OCI-LY1 (cell line): ENCODE data around the gene PGAM2.
"Not testable (repeated sequence)": the region's sequence is repeated elsewhere in the genome, so short reads cannot be mapped to it uniquely, and the experiment has no call there.

Experiments
- H2AFZ ChIP-seq: fragments of 200-600 bp; sonication (generic), shearing (Covaris generic); 2 replicates; pipeline ENCODE4 v1.6.0; 2014; ENCODE audit warnings: antibody characterized with exemption, mild to moderate bottlenecking, low read length
- H3F3A ChIP-seq: fragments of 200-600 bp; sonication (generic), shearing (Covaris generic); 2 replicates; pipeline ENCODE4 v1.6.0; 2014; ENCODE audit warnings: mild to moderate bottlenecking, antibody characterized with exemption, low read length, moderate library complexity; ENCODE audit not compliant: insufficient read depth
- H3K27ac ChIP-seq: fragments of 200-600 bp; sonication (generic); 2 replicates; pipeline ENCODE4 v1.5.1; 2014; ENCODE audit warnings: low read length, mixed run types, mild to moderate bottlenecking, low read depth; ENCODE audit not compliant: poor library complexity, severe bottlenecking
- H3K27me3 ChIP-seq: fragments of 200-600 bp; sonication (generic); 2 replicates; pipeline ENCODE4 v1.6.0; 2014; ENCODE audit warnings: antibody characterized with exemption, mild to moderate bottlenecking, low read length, moderate library complexity; ENCODE audit not compliant: insufficient read depth
- H3K36me3 ChIP-seq: fragments of 200-600 bp; sonication (generic); 2 replicates; pipeline ENCODE4 v1.6.1; 2014; ENCODE audit warnings: mild to moderate bottlenecking, antibody characterized with exemption, low read length, moderate library complexity, mixed read lengths; ENCODE audit not compliant: insufficient read depth
- H3K4me1 ChIP-seq: fragments of 200-600 bp; sonication (generic); 2 replicates; pipeline ENCODE4 v1.5.1; 2014; ENCODE audit warnings: mild to moderate bottlenecking, low read length, moderate library complexity; ENCODE audit not compliant: insufficient read depth, severe bottlenecking
- H3K4me2 ChIP-seq: fragments of 200-600 bp; sonication (generic), shearing (Covaris generic); 2 replicates; pipeline ENCODE4 v1.6.1; 2014; ENCODE audit warnings: low read length
- H3K4me3 ChIP-seq: fragments of 200-600 bp; sonication (generic); 2 replicates; pipeline ENCODE4 v1.5.1; 2014; ENCODE audit warnings: low read length, low read depth, mild to moderate bottlenecking, mixed read lengths; ENCODE audit not compliant: poor library complexity, severe bottlenecking
- H3K79me2 ChIP-seq: fragments of 200-600 bp; shearing (Covaris generic); 2 replicates; pipeline ENCODE4 v1.6.1; 2016; ENCODE audit warnings: mixed run types, low read length, mixed read lengths; ENCODE audit not compliant: insufficient read depth
- H3K9ac ChIP-seq: fragments of 200-600 bp; sonication (generic), shearing (Covaris generic); 2 replicates; pipeline ENCODE4 v1.6.1; 2014; ENCODE audit warnings: mild to moderate bottlenecking, low read length, mixed read lengths
- H3K9me2 ChIP-seq: fragments of 200-600 bp; sonication (generic), shearing (Covaris generic); 2 replicates; pipeline ENCODE4 v1.6.1; 2014; ENCODE audit warnings: low read depth, mild to moderate bottlenecking, low read length, mixed read lengths
- H3K9me3 ChIP-seq: fragments of 200-600 bp; shearing (Covaris generic); 2 replicates; pipeline ENCODE4 v1.6.1; 2014; ENCODE audit warnings: low read length, mixed read lengths
- H4K20me1 ChIP-seq: fragments of 200-600 bp; sonication (generic), shearing (Covaris generic); 2 replicates; pipeline ENCODE4 v1.6.0; 2016; ENCODE audit warnings: mild to moderate bottlenecking, low read length; ENCODE audit not compliant: insufficient read depth

Gene PGAM2

GRCh38 chr7:44033971-44034844 lies 31.2 kb downstream of the PGAM2 start:
- not testable (repeated sequence) for H3K9me2 ChIP-seq, H3K9me3 ChIP-seq, H3K9ac ChIP-seq, H3K27me3 ChIP-seq, H3K27ac ChIP-seq, H4K20me1 ChIP-seq, H3K4me2 ChIP-seq, H3K36me3 ChIP-seq, H3K4me1 ChIP-seq, H3K4me3 ChIP-seq, H3K79me2 ChIP-seq, H3F3A ChIP-seq, H2AFZ ChIP-seq

- not testable (repeated sequence) for H3F3A ChIP-seq, H3K4me1 ChIP-seq, H4K20me1 ChIP-seq, H3K79me2 ChIP-seq, H3K27ac ChIP-seq, H3K4me3 ChIP-seq, H3K36me3 ChIP-seq, H3K9me3 ChIP-seq, H3K9ac ChIP-seq, H3K9me2 ChIP-seq, H2AFZ ChIP-seq, H3K4me2 ChIP-seq, H3K27me3 ChIP-seq
Observed at GRCh38 chr7:44032031-44032430, 33.3 kb downstream of the PGAM2 start.

GRCh38 chr7:44031319-44031718 lies 34.0 kb downstream of the PGAM2 start:
- H3K79me2 ChIP-seq, H3F3A ChIP-seq, H3K4me2 ChIP-seq, H3K4me1 ChIP-seq, H3K9me3 ChIP-seq, H3K9me2 ChIP-seq, H3K9ac ChIP-seq, H3K4me3 ChIP-seq, H4K20me1 ChIP-seq, H2AFZ ChIP-seq, H3K27me3 ChIP-seq, H3K36me3 ChIP-seq, H3K27ac ChIP-seq: not testable (repeated sequence)

GRCh38 chr7:44030029-44030428 lies 35.3 kb downstream of the PGAM2 start:
- H3K27me3 ChIP-seq, H3K9me2 ChIP-seq, H3F3A ChIP-seq, H3K9me3 ChIP-seq, H4K20me1 ChIP-seq, H3K4me3 ChIP-seq, H3K9ac ChIP-seq, H3K4me1 ChIP-seq, H2AFZ ChIP-seq, H3K4me2 ChIP-seq, H3K27ac ChIP-seq, H3K79me2 ChIP-seq, H3K36me3 ChIP-seq: not testable (repeated sequence)

GRCh38 chr7:44029433-44029832 lies 35.9 kb downstream of the PGAM2 start:
- H3K9me3 ChIP-seq, H3K27me3 ChIP-seq: not testable (repeated sequence)

GRCh38 chr7:44022796-44023467 lies 42.4 kb downstream of the PGAM2 start:
- H3K9ac ChIP-seq, H3K4me2 ChIP-seq: not testable (repeated sequence)

More at GRCh38 chr7:44029433-44029832, 35.9 kb downstream of the PGAM2 start:
- not testable (repeated sequence) for H3K79me2 ChIP-seq, H3K4me3 ChIP-seq, H2AFZ ChIP-seq, H3K9ac ChIP-seq, H3K36me3 ChIP-seq, H3F3A ChIP-seq, H3K4me1 ChIP-seq, H3K27ac ChIP-seq, H3K4me2 ChIP-seq, H4K20me1 ChIP-seq, H3K9me2 ChIP-seq

GRCh38 chr7:44022069-44022468 lies 43.3 kb downstream of the PGAM2 start:
- not testable (repeated sequence) for H3K36me3 ChIP-seq, H3K9me2 ChIP-seq, H3K4me2 ChIP-seq, H2AFZ ChIP-seq, H3F3A ChIP-seq, H3K27ac ChIP-seq, H3K4me3 ChIP-seq, H3K9ac ChIP-seq, H3K27me3 ChIP-seq, H4K20me1 ChIP-seq, H3K79me2 ChIP-seq, H3K9me3 ChIP-seq
- peaks cover 15% of the 10 kb centered on the region for H3K4me1 ChIP-seq

More at GRCh38 chr7:44022796-44023467, 42.4 kb downstream of the PGAM2 start:
- H3K27me3 ChIP-seq, H3K9me3 ChIP-seq, H3K4me3 ChIP-seq, H3K79me2 ChIP-seq, H2AFZ ChIP-seq, H3K27ac ChIP-seq, H3K36me3 ChIP-seq, H4K20me1 ChIP-seq, H3F3A ChIP-seq, H3K9me2 ChIP-seq: not testable (repeated sequence)
- H3K4me1 ChIP-seq = peaks cover 11% of the 10 kb centered on the region
